Measurements from ENCODE around the gene GLRA3. TPM values are rescaled to one million over a fixed set of nuclear protein-coding genes. Genes with fewer than 3 reads are reported as not detected.

Gene GLRA3
- total and polyA plus RNA-seq, 2 donors (not counting 3 experiments of a cell fraction or from before 2014, with no cell fraction given) = not detected

GRCh38 chr4:174708381-174708780, 120.7 kb downstream of the GLRA3 start:
- no peaks in the 10 kb centered on the region for H3K27me3 ChIP-seq (ENCODE audit: control insufficient read depth in 2 of 2, insufficient read depth in 2 of 2, low read length in 2 of 2)
- no peaks in the 10 kb centered on the region for H3K4me1 ChIP-seq (ENCODE audit: control insufficient read depth, extremely low read depth, insufficient read depth, low read length)
- H4K20me1 ChIP-seq (replicated peaks; ENCODE audit: control insufficient read depth, extremely low read depth, insufficient read depth, low read length) = no peaks in the 10 kb centered on the region
- BruUV-seq (replicated peaks) = no TSS peak
- no peak overlapping the region for H3K9ac ChIP-seq (replicated peaks; ENCODE audit: extremely low read depth, insufficient read depth, low read length)
- no peak for FAIRE-seq
- ChIA-PET CTCF (no interaction called here), POLR2A (no interaction called here)
- H3K27ac ChIP-seq (ENCODE audit: insufficient read depth, low read depth, low read length) = no peak overlapping the region
- DNase-seq (ENCODE audit: low read depth, low spot score) = no peak
- TF ChIP-seq FOS (IDR thresholded peaks at IDR 0.05; ENCODE audit: borderline replicate concordance, insufficient read depth, low read length) (no peak), MYC (IDR thresholded peaks at IDR 0.05; ENCODE audit: low read depth, low read length) (no peak)
- no peak overlapping the region for H3K4me3 ChIP-seq (replicated peaks in 1 of 3; ENCODE audit: insufficient read depth in 1 of 3, low read depth in 1 of 3, low read length in 3 of 3)
- dilution Hi-C loops (cut with MboI; ENCODE audit: extremely low pct_ligation_motif_present, low sequenced_read_pairs) (no loop called here), intact Hi-C loops (cut with micrococcal nuclease) (no loop called here)
- no peaks in the 10 kb centered on the region for H3K36me3 ChIP-seq (ENCODE audit: control insufficient read depth in 2 of 2, extremely low read depth in 1 of 2, insufficient read depth in 2 of 2, low read length in 2 of 2)
- H2AFZ ChIP-seq (ENCODE audit: low read depth, low read length) = no peak overlapping the region
- no peaks in the 10 kb centered on the region for H3K9me1 ChIP-seq (replicated peaks; ENCODE audit: control insufficient read depth, extremely low read depth, insufficient read depth, low read length)
- no peaks in the 10 kb centered on the region for H3K79me2 ChIP-seq (ENCODE audit: control insufficient read depth, insufficient read depth, low read length)
- H3K9me3 ChIP-seq (replicated peaks; ENCODE audit: control insufficient read depth, insufficient read depth, low read length) = no peaks in the 10 kb centered on the region
- no peak overlapping the region for H3K4me2 ChIP-seq (ENCODE audit: insufficient read depth, low read length)

- ChIA-PET POLR2A (no interaction called here), CTCF (no interaction called here)
- H3K4me3 ChIP-seq (replicated peaks in 1 of 3; ENCODE audit: insufficient read depth in 1 of 3, low read depth in 1 of 3, low read length in 3 of 3) = no peak overlapping the region
- no peaks in the 10 kb centered on the region for H3K79me2 ChIP-seq (ENCODE audit: control insufficient read depth, insufficient read depth, low read length)
- no peaks in the 10 kb centered on the region for H3K9me3 ChIP-seq (replicated peaks; ENCODE audit: control insufficient read depth, insufficient read depth, low read length)
- H3K27ac ChIP-seq (ENCODE audit: insufficient read depth, low read depth, low read length) = no peak overlapping the region
- intact Hi-C loops (cut with micrococcal nuclease) (no loop called here), dilution Hi-C loops (cut with MboI; ENCODE audit: extremely low pct_ligation_motif_present, low sequenced_read_pairs) (no loop called here)
- no peak for FAIRE-seq
- H3K9ac ChIP-seq (replicated peaks; ENCODE audit: extremely low read depth, insufficient read depth, low read length) = no peak overlapping the region
- H3K4me1 ChIP-seq (ENCODE audit: control insufficient read depth, extremely low read depth, insufficient read depth, low read length) = no peaks in the 10 kb centered on the region
- DNase-seq (ENCODE audit: low read depth, low spot score) = no peak
- no peak overlapping the region for H3K4me2 ChIP-seq (ENCODE audit: insufficient read depth, low read length)
- no peaks in the 10 kb centered on the region for H3K9me1 ChIP-seq (replicated peaks; ENCODE audit: control insufficient read depth, extremely low read depth, insufficient read depth, low read length)
- no peaks in the 10 kb centered on the region for H4K20me1 ChIP-seq (replicated peaks; ENCODE audit: control insufficient read depth, extremely low read depth, insufficient read depth, low read length)
- no peaks in the 10 kb centered on the region for H3K27me3 ChIP-seq (ENCODE audit: control insufficient read depth in 2 of 2, insufficient read depth in 2 of 2, low read length in 2 of 2)
- H3K36me3 ChIP-seq (ENCODE audit: control insufficient read depth in 2 of 2, extremely low read depth in 1 of 2, insufficient read depth in 2 of 2, low read length in 2 of 2) = no peaks in the 10 kb centered on the region
- TF ChIP-seq MAX (IDR thresholded peaks at IDR 0.05; ENCODE audit: insufficient read depth, insufficient read length) (no peak), EZH2 (IDR thresholded peaks at IDR 0.05; ENCODE audit: borderline replicate concordance, low read depth, low read length, severe bottlenecking) (no peak), CTCF (IDR thresholded peaks at IDR 0.05; ENCODE audit: extremely low read depth in 1 of 2, insufficient read depth in 1 of 2, low read depth in 1 of 2, low read length in 2 of 2) (no peak), FOS (IDR thresholded peaks at IDR 0.05; ENCODE audit: borderline replicate concordance, insufficient read depth, low read length) (no peak), MYC (IDR thresholded peaks at IDR 0.05; ENCODE audit: low read depth, low read length) (no peak), GATA2 (IDR thresholded peaks at IDR 0.05; ENCODE audit: insufficient read depth, insufficient read length, low read depth, low read length) (no peak), POLR2AphosphoS5 (IDR thresholded peaks at IDR 0.05; ENCODE audit: insufficient read depth, low read depth, low read length) (no peak), JUN (IDR thresholded peaks at IDR 0.05; ENCODE audit: borderline replicate concordance, insufficient read depth, insufficient read length, low read depth) (no peak)
- H2AFZ ChIP-seq (ENCODE audit: low read depth, low read length) = no peak overlapping the region
- no TSS peak for BruUV-seq (replicated peaks)
Observed at GRCh38 chr4:174707902-174708301, 121.1 kb downstream of the GLRA3 start.
